NCI-H460 (cell line): ENCODE data around the gene CHMP2A. TPM values are rescaled to one million over a fixed set of nuclear protein-coding genes. Genes with fewer than 3 reads are reported as not detected.
"Not testable (repeated sequence)": the region's sequence is repeated elsewhere in the genome, so short reads cannot be mapped to it uniquely, and the experiment has no call there.

Source experiments
- DNase-seq: peaks from one replicate; pipeline ENCODE4 v3.0.0-alpha.2; 2016; ENCODE audit warnings: low read depth; ENCODE audit errors: extremely low read depth
- polyA plus RNA-seq: library from polyadenylated mRNA; depleted of rRNA; stranded (reverse); fragments of >200 nt; gene quantifications from 2 replicates; pipeline ENCODE4 v1.2.3, GENCODE V29; 2014; cell fraction: nucleus; rRNA removed
- total RNA-seq: library from RNA; depleted of rRNA; stranded (reverse); fragments of >200 nt; shearing (Covaris generic); gene quantifications from 2 replicates; pipeline ENCODE4 v1.2.3, GENCODE V29; 2014; rRNA removed

The CHMP2A gene
- 102 and 105 TPM in 2 replicates for total RNA-seq
- polyA plus RNA-seq: 60.0 and 82.1 TPM in 2 replicates

- peak; percentile 92 for DNase-seq
Observed at GRCh38 chr19:58554494-58555368, at the start of gene CHMP2A. CHMP2A (minus strand) TSS chr19:58555105; CDS start chr19:58554212, 893 bp downstream.

GRCh38 chr19:58586133-58586765 lies 31.3 kb upstream of the CHMP2A start:
- no peak for DNase-seq

DNA sequence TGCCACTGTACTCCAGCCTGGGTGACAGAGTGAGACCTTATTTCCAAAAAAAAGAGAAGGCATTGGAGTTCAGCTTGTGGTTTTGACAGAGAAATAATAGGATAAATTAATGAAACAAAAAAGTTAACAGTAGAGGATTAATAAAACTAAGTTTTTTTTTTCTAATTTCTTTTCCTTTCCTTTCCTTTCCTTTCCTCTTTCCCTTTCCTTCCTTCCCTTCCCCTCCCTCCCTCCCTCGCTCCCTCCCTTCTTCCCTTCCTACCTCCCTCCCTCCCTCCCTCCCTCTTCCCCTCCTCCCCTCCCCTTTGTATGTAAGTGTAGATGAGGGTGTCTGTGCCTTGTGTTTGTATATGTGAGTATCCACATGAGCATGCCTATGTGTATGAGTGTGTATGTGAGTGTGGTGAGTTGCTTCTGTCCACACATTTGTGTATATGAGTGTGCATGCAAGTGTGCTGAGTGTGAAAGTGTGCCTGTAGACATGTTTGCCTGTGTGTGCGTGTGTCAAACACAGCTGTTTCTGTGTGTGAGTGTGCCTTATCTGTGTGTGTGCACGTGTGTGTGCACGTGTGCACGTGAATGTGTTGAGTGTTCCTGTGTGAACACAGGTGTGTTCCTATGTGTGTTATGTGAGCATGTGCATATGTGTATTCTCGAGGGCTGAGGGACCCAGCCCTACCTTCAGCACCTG lies 30.7 kb upstream of the CHMP2A start:
- no peak for DNase-seq

DNA sequence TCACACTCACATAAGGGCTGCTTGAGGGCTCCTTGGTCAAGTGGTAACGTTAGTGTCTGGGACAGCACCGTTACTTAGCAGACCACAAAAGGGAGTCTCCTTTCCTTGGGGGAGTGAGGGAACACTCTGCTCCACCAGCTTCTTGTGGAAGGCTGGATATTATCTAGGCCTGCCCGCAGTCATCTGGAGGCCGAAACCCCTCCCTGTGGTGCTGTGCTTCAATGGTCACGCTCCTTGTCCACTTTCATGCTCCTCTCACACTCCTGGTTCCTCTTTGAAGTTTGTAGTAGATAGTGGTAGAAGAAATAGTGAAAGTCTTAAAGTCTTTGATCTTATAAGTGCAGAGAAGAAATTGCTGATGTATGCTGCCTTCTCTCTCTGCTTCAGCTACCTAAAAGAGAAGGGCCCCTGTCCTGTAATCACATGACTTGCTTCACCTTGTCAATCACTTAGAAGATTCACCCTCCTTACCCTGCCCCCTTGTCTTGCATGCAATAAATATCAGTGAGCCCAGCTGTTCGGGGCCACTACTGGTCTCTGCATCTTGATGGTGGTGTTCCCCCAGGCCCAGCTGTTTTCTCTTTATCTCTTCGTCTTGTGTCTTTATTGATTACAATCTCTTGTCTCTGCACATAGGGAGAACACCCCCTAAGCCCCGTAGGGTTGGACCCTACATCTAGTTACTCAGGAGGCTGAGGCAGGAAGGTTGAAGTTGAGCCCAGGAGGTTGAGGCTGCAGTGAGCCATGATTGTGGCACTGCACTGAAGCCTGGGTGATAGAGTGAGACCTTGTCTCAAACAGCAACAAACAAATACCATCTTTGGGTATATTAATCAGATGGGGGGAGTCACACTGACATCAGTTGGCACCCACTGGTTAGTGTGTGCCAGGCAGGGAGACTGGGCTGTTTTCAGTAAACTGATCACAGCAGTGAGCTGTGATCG lies 29.9 kb upstream of the CHMP2A start:
- DNase-seq: no peak

GRCh38 chr19:58582985-58583384 lies 28.1 kb upstream of the CHMP2A start:
- no peak for DNase-seq

- peak; percentile 20 for DNase-seq
Observed at GRCh38 chr19:58581227-58582141, 26.6 kb upstream of the CHMP2A start.

DNA sequence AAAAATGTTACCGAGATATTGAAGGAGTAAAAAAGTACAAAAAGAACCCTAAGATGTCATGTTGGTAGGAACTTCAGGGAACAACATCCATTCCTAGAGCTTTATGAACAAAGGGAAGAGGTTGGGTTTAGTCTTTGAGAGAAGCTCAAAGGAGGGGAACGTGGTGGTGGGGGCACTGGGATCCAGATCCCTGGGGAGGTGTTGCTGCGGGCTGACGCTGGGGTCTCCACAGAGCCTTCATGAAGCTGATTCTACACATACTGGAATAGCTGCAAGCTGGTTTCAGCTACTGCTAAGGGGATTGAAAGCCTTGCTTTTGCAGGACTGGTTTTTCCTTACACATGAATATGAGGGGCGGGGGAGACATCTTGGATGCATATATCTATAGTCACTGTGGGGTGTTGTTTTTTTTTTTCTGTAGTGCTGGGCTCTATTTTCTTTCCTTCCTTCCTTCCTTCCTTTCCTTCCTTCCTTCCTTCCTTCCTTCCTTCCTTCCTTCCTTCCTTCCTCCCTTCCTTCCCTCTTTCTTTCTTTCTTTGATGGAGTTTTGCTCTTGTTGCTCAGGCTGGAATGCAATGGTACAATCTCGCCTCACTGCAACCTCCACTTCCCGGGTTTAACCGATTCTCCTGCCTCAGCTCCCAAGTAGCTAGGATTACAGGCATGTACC lies 24.7 kb upstream of the CHMP2A start:
- no peak for DNase-seq

GRCh38 chr19:58578012-58578925 lies 23.4 kb upstream of the CHMP2A start:
- no peak for DNase-seq

DNA sequence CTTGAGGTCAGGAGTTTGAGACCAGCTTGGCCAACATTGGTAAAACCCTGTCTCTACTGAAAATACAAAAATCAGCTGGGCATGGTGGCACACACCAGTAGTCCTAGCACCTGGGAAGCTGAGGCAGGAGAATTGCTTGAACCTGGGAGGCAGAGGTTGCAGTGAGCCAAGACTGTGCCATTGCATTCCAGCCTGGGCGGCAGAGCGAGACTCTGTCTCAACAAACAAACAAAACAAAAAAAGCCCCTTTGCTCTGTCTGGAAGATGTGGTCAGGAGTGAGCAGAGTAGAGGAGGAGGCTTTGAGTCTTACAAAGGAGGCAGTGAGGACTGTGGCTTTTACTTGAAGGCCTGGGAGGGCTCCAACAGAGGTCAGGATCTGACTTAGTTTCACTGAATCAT lies 22.7 kb upstream of the CHMP2A start:
- not testable (repeated sequence) for DNase-seq

- DNase-seq: peak; percentile 76
Observed at GRCh38 chr19:58575183-58576041, 20.5 kb upstream of the CHMP2A start.

GRCh38 chr19:58573658-58574164 lies 18.8 kb upstream of the CHMP2A start:
- no peak for DNase-seq

- peak; percentile 99 for DNase-seq
Observed at GRCh38 chr19:58572818-58573657, 18.1 kb upstream of the CHMP2A start, which contains the start of gene MZF1. MZF1 (minus strand) TSS chr19:58573335; CDS start chr19:58571389, 1,946 bp downstream.

DNA sequence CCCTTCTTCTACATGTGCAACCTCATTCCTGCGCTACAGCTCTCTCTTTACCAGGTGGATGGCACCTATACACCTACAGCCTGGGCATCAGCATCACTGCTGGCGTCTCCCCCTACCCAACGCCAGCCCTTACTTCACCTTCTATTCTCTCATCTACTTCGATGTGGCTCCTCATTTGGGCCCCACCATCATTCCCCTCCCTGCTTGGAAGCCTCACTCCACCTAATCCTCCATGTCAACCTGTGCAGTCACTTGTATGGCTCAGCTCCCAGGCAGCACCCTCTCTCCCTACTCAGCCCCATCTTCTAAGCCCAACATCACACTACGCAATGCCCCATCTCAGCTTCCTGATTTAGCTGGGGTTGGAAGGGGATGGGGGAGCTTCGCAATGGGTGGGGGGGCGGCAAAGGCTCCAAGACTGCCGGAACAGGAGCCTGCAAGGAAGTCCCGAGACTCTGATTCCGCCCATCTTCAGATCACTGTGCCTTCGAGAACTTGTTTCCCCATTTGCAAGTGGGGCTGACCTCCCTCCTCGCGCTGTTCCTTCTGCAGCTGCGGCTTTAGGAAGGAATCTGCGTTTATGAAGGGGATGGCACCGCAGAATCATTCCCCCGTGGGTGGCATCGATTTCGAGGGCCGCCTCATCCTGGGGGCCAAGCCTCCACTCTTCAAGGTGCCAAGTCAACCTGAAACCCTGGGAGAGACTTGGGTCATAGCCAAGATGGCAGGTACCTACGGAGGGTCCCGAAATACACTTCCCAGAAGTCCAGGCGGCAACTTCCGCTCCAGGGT lies 17.3 kb upstream of the CHMP2A start:
- DNase-seq: no peak

- no peak for DNase-seq
Observed at GRCh38 chr19:58571575-58571947, 16.7 kb upstream of the CHMP2A start.
